ENCODE measurements around the gene SLC25A15.
A peak's percentile ranks its signal among the peaks of the same experiment; 100 is the strongest.

SLC25A15 gene

DNA sequence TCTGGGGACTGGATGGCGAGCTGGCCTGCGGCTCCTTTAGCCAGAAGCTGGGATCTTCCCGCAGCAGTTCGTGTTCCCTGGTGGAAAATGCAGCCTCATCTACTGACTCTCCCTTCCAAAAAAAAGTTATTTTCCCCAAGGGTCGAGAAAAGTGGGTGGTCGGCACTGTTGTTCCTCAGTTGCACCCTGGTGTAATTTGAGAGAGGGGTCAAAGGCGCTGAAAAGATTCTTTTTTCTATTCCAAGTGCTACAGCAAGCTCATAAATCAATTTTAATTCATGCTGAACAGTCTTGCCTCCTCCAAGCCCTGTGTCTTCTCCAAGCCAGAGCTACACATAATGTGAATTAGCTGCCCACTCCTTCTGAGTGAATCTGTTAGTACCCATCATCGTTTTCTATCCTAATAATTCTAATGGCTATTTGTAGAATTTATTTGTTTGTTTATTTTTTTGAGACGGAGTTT lies 774 bp downstream of the SLC25A15 start:
- no peak for DNase-seq (ENCODE audit: low read depth)
- peak overlapping the region; percentile 83 for H3K4me3 ChIP-seq (ENCODE audit: control insufficient read depth, low read depth, low read length)

DNA sequence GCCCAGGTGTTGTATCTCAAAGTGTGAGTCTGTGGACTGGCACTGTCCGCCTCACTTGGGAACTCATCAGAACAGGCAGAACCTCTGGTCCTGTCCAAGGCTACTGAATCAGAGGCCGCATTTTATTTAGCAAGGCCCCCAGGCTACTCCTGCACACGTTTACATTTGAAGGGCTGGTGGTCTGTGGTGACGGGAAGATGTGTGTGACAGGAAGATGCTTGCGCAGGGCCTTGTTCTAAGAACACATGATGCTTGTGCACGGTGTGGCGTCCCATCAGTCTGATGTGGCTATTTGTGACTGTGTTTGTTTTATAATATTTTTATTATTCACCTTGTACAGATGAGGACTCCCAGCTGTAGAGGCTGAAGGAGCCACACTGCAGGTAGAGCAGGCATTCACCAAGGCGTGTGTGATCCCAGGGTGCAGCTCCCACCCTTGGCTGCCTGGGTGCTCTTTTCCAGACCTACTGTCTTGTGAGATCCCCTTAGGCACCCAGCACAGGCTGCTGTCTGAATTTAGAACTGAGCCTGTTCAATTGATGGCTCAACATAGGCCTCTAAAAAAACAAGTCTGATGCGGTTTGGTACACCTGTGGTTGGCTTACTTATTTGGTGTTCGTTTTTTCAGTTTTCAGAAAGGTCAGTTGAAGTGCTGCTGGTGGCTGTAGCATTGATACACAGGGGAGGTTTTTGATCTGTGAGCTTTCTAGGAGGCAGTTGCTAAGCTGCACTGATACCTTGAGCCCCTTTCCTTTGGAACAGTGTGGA lies 3.1 kb downstream of the SLC25A15 start:
- DNase-seq (ENCODE audit: low read depth), result no peak
- TF ChIP-seq, protein P1, sequence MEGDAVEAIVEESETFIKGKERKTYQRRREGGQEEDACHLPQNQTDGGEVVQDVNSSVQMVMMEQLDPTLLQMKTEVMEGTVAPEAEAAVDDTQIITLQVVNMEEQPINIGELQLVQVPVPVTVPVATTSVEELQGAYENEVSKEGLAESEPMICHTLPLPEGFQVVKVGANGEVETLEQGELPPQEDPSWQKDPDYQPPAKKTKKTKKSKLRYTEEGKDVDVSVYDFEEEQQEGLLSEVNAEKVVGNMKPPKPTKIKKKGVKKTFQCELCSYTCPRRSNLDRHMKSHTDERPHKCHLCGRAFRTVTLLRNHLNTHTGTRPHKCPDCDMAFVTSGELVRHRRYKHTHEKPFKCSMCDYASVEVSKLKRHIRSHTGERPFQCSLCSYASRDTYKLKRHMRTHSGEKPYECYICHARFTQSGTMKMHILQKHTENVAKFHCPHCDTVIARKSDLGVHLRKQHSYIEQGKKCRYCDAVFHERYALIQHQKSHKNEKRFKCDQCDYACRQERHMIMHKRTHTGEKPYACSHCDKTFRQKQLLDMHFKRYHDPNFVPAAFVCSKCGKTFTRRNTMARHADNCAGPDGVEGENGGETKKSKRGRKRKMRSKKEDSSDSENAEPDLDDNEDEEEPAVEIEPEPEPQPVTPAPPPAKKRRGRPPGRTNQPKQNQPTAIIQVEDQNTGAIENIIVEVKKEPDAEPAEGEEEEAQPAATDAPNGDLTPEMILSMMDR (IDR thresholded peaks at IDR 0.05; ENCODE audit: control insufficient read depth, insufficient read depth, low read depth, low read length, missing control alignments), result no peak
- H3K4me3 ChIP-seq (ENCODE audit: control insufficient read depth, low read depth, low read length), result no peak overlapping the region

More for the DNA sequence above, 774 bp downstream of the SLC25A15 start:
- TF ChIP-seq, protein P1 (IDR thresholded peaks at IDR 0.05; ENCODE audit: control insufficient read depth, insufficient read depth, low read depth, low read length, missing control alignments), result no peak

DNA sequence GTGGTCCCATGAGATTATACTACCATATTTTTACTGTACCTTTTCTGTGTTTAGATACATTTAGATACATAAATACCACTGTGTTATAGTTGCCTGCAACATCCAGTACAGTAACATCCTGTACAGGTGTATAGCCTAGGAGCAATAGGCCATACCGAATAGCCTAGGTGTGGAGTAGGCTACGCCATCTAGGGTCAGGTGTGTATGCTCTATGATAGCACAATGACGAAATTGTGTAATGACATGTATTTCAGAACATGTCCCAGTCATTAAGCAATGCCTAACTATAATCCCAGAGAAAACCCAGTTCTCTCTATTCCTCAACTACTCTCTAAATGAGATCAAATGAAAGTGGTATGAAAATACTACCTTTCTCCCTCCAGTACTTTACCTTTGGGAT lies 3.9 kb downstream of the SLC25A15 start:
- H3K4me3 ChIP-seq (ENCODE audit: control insufficient read depth, low read depth, low read length), result no peak overlapping the region
- DNase-seq (ENCODE audit: low read depth), result no peak
- TF ChIP-seq, protein P1 (IDR thresholded peaks at IDR 0.05; ENCODE audit: control insufficient read depth, insufficient read depth, low read depth, low read length, missing control alignments), result no peak

DNA sequence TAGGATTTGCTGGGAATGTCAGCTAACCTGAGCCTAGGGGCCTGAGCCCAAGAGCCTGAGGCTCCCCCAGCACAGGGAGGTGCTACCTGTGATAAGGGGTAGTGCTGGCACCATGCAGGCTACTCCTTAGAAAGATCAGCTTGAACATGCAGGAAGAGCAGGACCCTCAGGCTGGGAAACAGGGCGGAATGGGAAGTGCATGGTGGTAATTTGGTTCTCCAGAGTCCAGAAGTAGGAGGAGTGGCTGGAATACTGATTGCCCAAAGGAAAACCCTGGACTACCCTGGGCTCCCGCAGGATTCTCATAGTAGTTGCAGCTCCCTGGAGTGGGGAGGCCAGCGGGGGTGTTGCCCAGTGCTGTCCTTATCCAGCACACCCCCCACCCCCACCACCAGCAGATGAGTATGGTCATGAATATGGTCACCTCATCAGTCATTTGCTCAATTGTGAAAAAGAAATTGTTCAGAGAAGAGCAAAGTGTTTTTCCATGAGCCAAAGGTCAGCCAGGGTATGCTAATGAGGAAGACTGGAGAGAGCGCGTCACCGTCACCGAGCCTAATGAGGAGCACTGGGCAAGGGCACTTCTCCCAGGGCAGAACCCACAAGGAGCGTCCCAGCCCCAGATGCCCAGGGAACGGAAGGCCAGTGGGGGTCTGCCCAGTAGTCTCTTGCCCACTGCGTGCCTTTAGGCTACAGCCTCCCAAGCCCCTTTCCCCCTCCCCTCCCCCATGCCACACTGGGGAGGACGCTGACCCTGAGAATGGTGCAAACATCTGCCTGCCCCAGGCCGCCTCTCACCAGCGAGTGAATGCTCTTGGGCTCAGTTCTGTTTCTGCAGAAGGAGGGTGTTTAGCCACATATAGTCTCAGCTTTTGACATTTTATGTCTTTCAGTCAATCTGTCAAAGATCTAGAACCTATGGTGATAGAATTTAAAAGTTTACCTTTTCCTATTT lies 5.3 kb downstream of the SLC25A15 start:
- H3K4me3 ChIP-seq (ENCODE audit: control insufficient read depth, low read depth, low read length), result no peak overlapping the region
- TF ChIP-seq, protein P1 (IDR thresholded peaks at IDR 0.05; ENCODE audit: control insufficient read depth, insufficient read depth, low read depth, low read length, missing control alignments), result no peak
- DNase-seq (ENCODE audit: low read depth), result no peak

DNA sequence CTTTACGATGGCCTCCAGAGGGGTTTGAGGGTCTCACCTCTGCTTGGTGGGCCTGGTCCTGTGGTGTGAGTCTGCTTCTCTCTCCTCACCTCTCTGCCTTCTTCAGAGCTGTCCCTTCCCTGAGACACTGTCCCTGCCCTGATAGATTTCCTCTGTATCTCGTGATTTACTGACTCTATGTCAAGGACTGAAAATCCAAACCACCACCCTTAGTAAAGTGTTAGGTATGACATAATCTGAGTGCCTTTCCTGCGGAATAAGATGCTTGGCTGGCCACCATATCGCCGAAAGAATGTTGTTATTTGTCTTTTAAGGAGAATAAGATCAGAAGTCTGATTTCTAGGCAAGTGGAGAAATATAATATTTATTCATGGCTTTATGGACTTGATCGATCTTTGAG lies 7.2 kb downstream of the SLC25A15 start:
- TF ChIP-seq, protein P1 (IDR thresholded peaks at IDR 0.05; ENCODE audit: control insufficient read depth, insufficient read depth, low read depth, low read length, missing control alignments), result no peak
- no peak for DNase-seq (ENCODE audit: low read depth)
- no peak overlapping the region for H3K4me3 ChIP-seq (ENCODE audit: control insufficient read depth, low read depth, low read length)

DNA sequence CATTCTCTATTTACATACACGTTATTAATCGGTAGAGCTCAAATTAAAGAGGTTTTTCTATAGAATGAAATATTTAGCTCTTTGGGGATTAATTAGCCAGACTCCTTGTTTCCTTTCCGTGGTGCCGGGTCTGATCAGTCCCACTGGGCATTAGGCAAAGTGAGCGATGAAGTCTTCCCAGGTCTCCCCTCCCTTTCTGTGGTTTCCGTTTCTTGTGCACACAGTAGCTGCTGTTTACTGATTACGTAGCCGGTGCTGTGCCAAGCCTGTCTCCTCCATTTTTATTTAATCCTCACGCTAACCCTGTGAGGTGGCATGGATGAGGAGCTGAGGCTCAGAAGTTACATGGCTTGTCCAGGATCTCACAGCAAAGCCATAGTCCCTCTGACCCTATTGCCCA lies 9.0 kb downstream of the SLC25A15 start:
- TF ChIP-seq, protein P1 (IDR thresholded peaks at IDR 0.05; ENCODE audit: control insufficient read depth, insufficient read depth, low read depth, low read length, missing control alignments), result no peak
- no peak overlapping the region for H3K4me3 ChIP-seq (ENCODE audit: control insufficient read depth, low read depth, low read length)
- no peak for DNase-seq (ENCODE audit: low read depth)
